ENCODE data around the gene DUSP1. TPM values are rescaled to one million over a fixed set of nuclear protein-coding genes. Genes with fewer than 3 reads are reported as not detected.

DUSP1 gene
- total RNA-seq, 4 donors from 2014 or later = 613 to 1,025 (median 690) TPM

- intact Hi-C loops (cut with DNase I) = no loop called here
- TF ChIP-seq, protein P1, sequence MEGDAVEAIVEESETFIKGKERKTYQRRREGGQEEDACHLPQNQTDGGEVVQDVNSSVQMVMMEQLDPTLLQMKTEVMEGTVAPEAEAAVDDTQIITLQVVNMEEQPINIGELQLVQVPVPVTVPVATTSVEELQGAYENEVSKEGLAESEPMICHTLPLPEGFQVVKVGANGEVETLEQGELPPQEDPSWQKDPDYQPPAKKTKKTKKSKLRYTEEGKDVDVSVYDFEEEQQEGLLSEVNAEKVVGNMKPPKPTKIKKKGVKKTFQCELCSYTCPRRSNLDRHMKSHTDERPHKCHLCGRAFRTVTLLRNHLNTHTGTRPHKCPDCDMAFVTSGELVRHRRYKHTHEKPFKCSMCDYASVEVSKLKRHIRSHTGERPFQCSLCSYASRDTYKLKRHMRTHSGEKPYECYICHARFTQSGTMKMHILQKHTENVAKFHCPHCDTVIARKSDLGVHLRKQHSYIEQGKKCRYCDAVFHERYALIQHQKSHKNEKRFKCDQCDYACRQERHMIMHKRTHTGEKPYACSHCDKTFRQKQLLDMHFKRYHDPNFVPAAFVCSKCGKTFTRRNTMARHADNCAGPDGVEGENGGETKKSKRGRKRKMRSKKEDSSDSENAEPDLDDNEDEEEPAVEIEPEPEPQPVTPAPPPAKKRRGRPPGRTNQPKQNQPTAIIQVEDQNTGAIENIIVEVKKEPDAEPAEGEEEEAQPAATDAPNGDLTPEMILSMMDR (IDR thresholded peaks at IDR 0.05) = no peak
- no peak for TF ChIP-seq POLR2A (IDR thresholded peaks at IDR 0.05)
- no peaks in the 10 kb centered on the region for H3K9me3 ChIP-seq
- H3K27me3 ChIP-seq = no peaks in the 10 kb centered on the region
- H3K36me3 ChIP-seq = no peaks in the 10 kb centered on the region
- DNase-seq = no peak
- H3K27ac ChIP-seq = no peak overlapping the region
- H3K4me1 ChIP-seq = no peaks in the 10 kb centered on the region
- no peak overlapping the region for H3K4me3 ChIP-seq (replicated peaks in 1 of 3)
- 81 to 83% methylated on average over 10 of the region's 10 CpGs for WGBS, 2 donors
Measured at GRCh38 chr5:172756764-172757393, 14.1 kb downstream of the DUSP1 start.

DNA sequence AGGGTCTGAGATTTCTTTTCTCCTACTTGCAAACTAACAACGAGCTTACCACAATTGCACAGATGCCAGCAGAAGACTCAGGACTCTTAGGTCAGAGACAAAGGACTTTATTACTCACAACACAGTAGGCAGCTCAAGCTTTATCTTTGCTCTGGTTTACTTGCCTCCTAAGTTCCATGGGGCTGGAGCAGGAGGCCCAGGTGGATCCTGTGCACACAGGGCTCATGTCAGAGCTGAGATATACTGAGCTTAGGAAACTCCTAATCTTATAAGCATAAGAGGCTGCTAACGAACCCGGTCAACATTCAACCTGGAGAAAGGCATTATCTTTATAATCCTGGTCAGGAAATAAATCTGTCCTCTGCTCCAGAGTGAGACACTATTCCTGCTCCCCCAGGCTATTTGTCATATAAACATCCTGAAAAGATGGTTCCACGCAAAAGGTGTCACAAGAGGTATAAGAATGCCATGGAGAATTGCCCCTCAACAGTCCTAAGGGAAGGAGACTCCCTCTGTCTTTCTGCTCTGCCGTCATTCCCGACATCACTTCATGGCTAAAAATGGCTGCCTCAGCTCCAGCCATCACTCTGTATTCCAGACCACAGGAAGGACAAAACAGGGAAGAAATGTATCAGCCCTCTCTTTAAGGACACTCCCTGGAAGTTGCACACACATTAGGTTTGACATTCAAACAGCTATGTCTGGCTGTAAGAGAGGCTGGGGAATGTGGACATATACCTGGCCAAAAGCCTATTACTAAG, 16.2 kb downstream of the DUSP1 start:
- intact Hi-C loops (cut with DNase I) = no loop called here
- TF ChIP-seq, protein P1 (IDR thresholded peaks at IDR 0.05) = no peak
- no peak for TF ChIP-seq POLR2A (IDR thresholded peaks at IDR 0.05)
- Histone ChIP-seq H3K9me3 (no peaks in the 10 kb centered on the region), H3K27ac (no peak overlapping the region), H3K27me3 (no peaks in the 10 kb centered on the region), H3K4me1 (peaks cover 0 to 5% of the 10 kb centered on the region in 2 donors), H3K4me3 (replicated peaks in 1 of 3) (no peak overlapping the region), H3K36me3 (no peaks in the 10 kb centered on the region)
- WGBS, 2 donors = 87 to 93% methylated on average over 6 of the region's 6 CpGs
- DNase-seq = no peak

DNA sequence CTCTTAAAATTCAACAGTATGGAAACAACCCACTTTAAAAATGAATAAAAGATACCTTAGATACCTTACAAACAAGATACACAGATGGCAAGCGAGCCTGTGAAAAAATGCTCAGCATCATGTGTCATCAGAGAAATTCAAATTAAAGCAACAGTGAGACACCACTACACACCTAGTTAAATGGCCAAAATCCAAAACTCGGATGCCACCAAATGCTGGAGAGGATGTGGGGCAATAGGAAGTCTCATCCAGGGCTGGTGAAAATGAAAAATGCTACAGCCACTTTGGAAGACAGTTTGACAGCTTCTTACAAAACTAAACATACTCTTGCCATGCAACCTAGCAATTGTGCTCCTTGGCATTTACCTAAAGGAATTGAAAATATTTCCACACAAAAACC, 17.9 kb downstream of the DUSP1 start:
- H3K4me1 ChIP-seq = peaks cover 0 to 22% of the 10 kb centered on the region in 2 donors
- 67 to 76% methylated on average over 2 of the region's 2 CpGs for WGBS, 2 donors
- DNase-seq = no peak
- H3K27me3 ChIP-seq = no peaks in the 10 kb centered on the region
- intact Hi-C loops (cut with DNase I) = no loop called here
- TF ChIP-seq, protein P1 (IDR thresholded peaks at IDR 0.05) = no peak
- TF ChIP-seq POLR2A (IDR thresholded peaks at IDR 0.05) = no peak
- H3K9me3 ChIP-seq = no peaks in the 10 kb centered on the region
- H3K4me3 ChIP-seq (replicated peaks in 1 of 3) = no peak overlapping the region
- no peak overlapping the region for H3K27ac ChIP-seq
- H3K36me3 ChIP-seq = no peaks in the 10 kb centered on the region

- Histone ChIP-seq H3K4me1 (peaks cover 0 to 25% of the 10 kb centered on the region in 2 donors), H3K27ac (no peak overlapping the region), H3K4me3 (replicated peaks in 1 of 3) (no peak overlapping the region), H3K27me3 (no peaks in the 10 kb centered on the region), H3K9me3 (no peaks in the 10 kb centered on the region), H3K36me3 (no peaks in the 10 kb centered on the region)
- 92 to 96% methylated on average over 14 of the region's 14 CpGs for WGBS, 2 donors
- no peak for DNase-seq
- no peak for TF ChIP-seq POLR2A (IDR thresholded peaks at IDR 0.05)
- TF ChIP-seq, protein P1 (IDR thresholded peaks at IDR 0.05) = no peak
- intact Hi-C loops (cut with DNase I) = no loop called here
Measured at GRCh38 chr5:172751761-172752510, 19.1 kb downstream of the DUSP1 start.

All from thyroid gland (tissue), 4 donors.